Measurements from ENCODE around the gene CTR9.

DNA sequence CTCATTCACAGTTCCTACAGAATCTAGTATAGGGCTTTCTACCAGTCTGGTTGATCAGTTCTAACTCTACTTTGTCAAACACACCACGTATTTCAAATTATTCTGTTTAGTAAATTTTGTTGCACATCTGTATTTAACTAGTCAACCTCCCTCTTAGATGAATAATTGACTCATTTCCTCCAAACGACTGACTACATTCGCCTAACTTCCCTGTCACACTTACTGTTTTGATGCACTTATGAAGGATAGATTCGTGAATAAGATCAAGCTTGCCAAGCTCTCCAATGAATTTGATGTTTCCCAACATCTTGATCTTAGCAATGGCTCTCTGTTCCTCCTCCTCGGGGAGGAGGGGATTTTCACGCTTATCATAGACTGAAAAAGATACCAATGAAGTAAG lies 52.6 kb downstream of the CTR9 start:
- TF ChIP-seq, protein P1, sequence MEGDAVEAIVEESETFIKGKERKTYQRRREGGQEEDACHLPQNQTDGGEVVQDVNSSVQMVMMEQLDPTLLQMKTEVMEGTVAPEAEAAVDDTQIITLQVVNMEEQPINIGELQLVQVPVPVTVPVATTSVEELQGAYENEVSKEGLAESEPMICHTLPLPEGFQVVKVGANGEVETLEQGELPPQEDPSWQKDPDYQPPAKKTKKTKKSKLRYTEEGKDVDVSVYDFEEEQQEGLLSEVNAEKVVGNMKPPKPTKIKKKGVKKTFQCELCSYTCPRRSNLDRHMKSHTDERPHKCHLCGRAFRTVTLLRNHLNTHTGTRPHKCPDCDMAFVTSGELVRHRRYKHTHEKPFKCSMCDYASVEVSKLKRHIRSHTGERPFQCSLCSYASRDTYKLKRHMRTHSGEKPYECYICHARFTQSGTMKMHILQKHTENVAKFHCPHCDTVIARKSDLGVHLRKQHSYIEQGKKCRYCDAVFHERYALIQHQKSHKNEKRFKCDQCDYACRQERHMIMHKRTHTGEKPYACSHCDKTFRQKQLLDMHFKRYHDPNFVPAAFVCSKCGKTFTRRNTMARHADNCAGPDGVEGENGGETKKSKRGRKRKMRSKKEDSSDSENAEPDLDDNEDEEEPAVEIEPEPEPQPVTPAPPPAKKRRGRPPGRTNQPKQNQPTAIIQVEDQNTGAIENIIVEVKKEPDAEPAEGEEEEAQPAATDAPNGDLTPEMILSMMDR (IDR thresholded peaks at IDR 0.05; ENCODE audit: low read length): no peak
- TF ChIP-seq EZH2 (optimal IDR thresholded peaks at IDR 0.05; ENCODE audit: low read depth, low read length) (no peak), EZH2phosphoT487 (IDR thresholded peaks at IDR 0.05; ENCODE audit: low read length) (no peak)
